ENCODE results near the gene TIAM1. TPM values are rescaled to one million over a fixed set of nuclear protein-coding genes. Genes with fewer than 3 reads are reported as not detected.

Gene TIAM1
- total RNA-seq, 4 donors from 2014 or later = 0.66 to 3.5 (median 1.0) TPM

GRCh38 chr21:31261759-31262158, 82.3 kb downstream of the TIAM1 start:
- H3K27ac ChIP-seq = no peak overlapping the region
- ATAC-seq (no peak), DNase-seq (no peak)
- H3K4me3 ChIP-seq = no peak overlapping the region
- in situ Hi-C loops (cut with MboI; ENCODE audit: low sequenced_read_pairs in 4 of 4) = no loop called here
- H3K9me3 ChIP-seq = no peaks in the 10 kb centered on the region
- TF ChIP-seq, protein P1, sequence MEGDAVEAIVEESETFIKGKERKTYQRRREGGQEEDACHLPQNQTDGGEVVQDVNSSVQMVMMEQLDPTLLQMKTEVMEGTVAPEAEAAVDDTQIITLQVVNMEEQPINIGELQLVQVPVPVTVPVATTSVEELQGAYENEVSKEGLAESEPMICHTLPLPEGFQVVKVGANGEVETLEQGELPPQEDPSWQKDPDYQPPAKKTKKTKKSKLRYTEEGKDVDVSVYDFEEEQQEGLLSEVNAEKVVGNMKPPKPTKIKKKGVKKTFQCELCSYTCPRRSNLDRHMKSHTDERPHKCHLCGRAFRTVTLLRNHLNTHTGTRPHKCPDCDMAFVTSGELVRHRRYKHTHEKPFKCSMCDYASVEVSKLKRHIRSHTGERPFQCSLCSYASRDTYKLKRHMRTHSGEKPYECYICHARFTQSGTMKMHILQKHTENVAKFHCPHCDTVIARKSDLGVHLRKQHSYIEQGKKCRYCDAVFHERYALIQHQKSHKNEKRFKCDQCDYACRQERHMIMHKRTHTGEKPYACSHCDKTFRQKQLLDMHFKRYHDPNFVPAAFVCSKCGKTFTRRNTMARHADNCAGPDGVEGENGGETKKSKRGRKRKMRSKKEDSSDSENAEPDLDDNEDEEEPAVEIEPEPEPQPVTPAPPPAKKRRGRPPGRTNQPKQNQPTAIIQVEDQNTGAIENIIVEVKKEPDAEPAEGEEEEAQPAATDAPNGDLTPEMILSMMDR (IDR thresholded peaks at IDR 0.05 in 4 of 5, conservative IDR thresholded peaks at IDR 0.05 in 1 of 5) = no peak
- no peak for TF ChIP-seq POLR2A (IDR thresholded peaks at IDR 0.05)
- H3K36me3 ChIP-seq = no peaks in the 10 kb centered on the region
- H3K4me1 ChIP-seq = no peaks in the 10 kb centered on the region
- H3K27me3 ChIP-seq = no peaks in the 10 kb centered on the region
- intact Hi-C loops (cut with DNase I; ENCODE audit: low total_unique reads) = no loop called here

GRCh38 chr21:31260790-31261189, 83.3 kb downstream of the TIAM1 start:
- H3K36me3 ChIP-seq = no peaks in the 10 kb centered on the region
- intact Hi-C loops (cut with DNase I; ENCODE audit: low total_unique reads) = no loop called here
- no peak overlapping the region for H3K4me3 ChIP-seq
- H3K4me1 ChIP-seq = no peaks in the 10 kb centered on the region
- TF ChIP-seq, protein P1 (IDR thresholded peaks at IDR 0.05 in 4 of 5, conservative IDR thresholded peaks at IDR 0.05 in 1 of 5) = no peak
- no peak for TF ChIP-seq POLR2A (IDR thresholded peaks at IDR 0.05)
- no peaks in the 10 kb centered on the region for H3K27me3 ChIP-seq
- no peak overlapping the region for H3K27ac ChIP-seq
- DNase-seq (no peak), ATAC-seq (no peak)
- in situ Hi-C loops (cut with MboI; ENCODE audit: low sequenced_read_pairs in 4 of 4) = no loop called here
- no peaks in the 10 kb centered on the region for H3K9me3 ChIP-seq

DNA sequence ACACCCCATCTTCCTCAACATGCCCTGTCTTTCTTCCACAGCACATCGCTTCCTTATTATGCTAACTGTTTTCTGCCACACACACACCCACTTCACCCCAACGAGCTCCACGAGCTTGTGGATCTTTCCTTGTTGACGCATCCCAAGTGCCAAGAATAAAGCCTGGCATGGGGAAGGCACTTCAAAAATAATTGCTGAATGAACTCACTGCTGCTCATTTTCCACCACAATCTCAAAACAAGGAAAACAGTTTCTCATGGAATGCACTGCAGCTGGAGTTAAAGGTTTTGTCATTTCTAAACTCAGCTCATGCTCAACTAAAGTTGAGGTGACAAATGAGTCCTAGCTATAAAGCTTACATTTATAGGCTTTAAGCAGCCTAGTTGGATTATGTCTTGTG, 86.0 kb downstream of the TIAM1 start:
- in situ Hi-C loops (cut with MboI; ENCODE audit: low sequenced_read_pairs in 4 of 4) = no loop called here
- no peaks in the 10 kb centered on the region for H3K9me3 ChIP-seq
- ATAC-seq (no peak), DNase-seq (no peak)
- no peak overlapping the region for H3K4me3 ChIP-seq
- H3K4me1 ChIP-seq = no peaks in the 10 kb centered on the region
- no peak overlapping the region for H3K27ac ChIP-seq
- H3K36me3 ChIP-seq = no peaks in the 10 kb centered on the region
- TF ChIP-seq, protein P1 (IDR thresholded peaks at IDR 0.05 in 4 of 5, conservative IDR thresholded peaks at IDR 0.05 in 1 of 5) = no peak
- no peak for TF ChIP-seq POLR2A (IDR thresholded peaks at IDR 0.05)
- no peaks in the 10 kb centered on the region for H3K27me3 ChIP-seq
- intact Hi-C loops (cut with DNase I; ENCODE audit: low total_unique reads) = no loop called here

DNA sequence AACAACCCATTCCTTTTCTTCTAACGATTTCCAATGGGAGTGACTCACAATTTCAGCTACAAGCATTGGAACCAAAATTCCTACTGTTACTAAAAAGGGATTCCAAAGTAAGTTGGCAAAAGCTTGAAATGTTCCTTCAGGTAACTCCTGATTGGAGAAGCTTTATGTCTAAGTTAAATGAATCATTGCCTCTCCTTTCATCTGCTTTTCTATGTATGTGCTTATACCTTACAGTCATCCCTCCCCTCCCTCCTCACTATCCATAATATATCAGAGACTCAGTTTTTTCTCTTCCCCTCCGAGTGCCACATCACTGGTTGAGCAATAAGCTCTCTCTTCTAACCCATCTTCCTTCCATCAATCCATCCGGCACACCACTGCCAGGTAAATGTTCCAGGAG, 86.8 kb downstream of the TIAM1 start:
- intact Hi-C loops (cut with DNase I; ENCODE audit: low total_unique reads) = no loop called here

More for the DNA sequence above, 86.8 kb downstream of the TIAM1 start:
- no peak for TF ChIP-seq POLR2A (IDR thresholded peaks at IDR 0.05)
- TF ChIP-seq, protein P1 (IDR thresholded peaks at IDR 0.05 in 4 of 5, conservative IDR thresholded peaks at IDR 0.05 in 1 of 5) = no peak
- in situ Hi-C loops (cut with MboI; ENCODE audit: low sequenced_read_pairs in 4 of 4) = no loop called here
- H3K4me3 ChIP-seq = no peak overlapping the region
- H3K4me1 ChIP-seq = no peaks in the 10 kb centered on the region
- no peaks in the 10 kb centered on the region for H3K27me3 ChIP-seq
- no peak overlapping the region for H3K27ac ChIP-seq
- H3K36me3 ChIP-seq = no peaks in the 10 kb centered on the region
- no peak for ATAC-seq
- H3K9me3 ChIP-seq = no peaks in the 10 kb centered on the region
- DNase-seq = no peak

Data from gastrocnemius medialis (tissue), 4 donors.